ENCODE data around the gene ADARB2.

GRCh38 chr10:1360558-1361164 is 376.7 kb downstream of the ADARB2 start:
- TF ChIP-seq REST (IDR thresholded peaks at IDR 0.05; ENCODE audit: insufficient replicate concordance, low read depth) (no peak), POLR2AphosphoS5 (IDR thresholded peaks at IDR 0.05; ENCODE audit: low read depth) (no peak), SPI1 (IDR thresholded peaks at IDR 0.05; ENCODE audit: borderline replicate concordance, low read depth) (no peak), GABPA (IDR thresholded peaks at IDR 0.05; ENCODE audit: low read depth) (no peak)
- TF ChIP-seq, protein P1, sequence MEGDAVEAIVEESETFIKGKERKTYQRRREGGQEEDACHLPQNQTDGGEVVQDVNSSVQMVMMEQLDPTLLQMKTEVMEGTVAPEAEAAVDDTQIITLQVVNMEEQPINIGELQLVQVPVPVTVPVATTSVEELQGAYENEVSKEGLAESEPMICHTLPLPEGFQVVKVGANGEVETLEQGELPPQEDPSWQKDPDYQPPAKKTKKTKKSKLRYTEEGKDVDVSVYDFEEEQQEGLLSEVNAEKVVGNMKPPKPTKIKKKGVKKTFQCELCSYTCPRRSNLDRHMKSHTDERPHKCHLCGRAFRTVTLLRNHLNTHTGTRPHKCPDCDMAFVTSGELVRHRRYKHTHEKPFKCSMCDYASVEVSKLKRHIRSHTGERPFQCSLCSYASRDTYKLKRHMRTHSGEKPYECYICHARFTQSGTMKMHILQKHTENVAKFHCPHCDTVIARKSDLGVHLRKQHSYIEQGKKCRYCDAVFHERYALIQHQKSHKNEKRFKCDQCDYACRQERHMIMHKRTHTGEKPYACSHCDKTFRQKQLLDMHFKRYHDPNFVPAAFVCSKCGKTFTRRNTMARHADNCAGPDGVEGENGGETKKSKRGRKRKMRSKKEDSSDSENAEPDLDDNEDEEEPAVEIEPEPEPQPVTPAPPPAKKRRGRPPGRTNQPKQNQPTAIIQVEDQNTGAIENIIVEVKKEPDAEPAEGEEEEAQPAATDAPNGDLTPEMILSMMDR (IDR thresholded peaks at IDR 0.05; ENCODE audit: insufficient read depth, low read length): no peak

All from HL-60 (cell line).